Hypothalamus (tissue), 51 donors: ENCODE data around the gene DNAJB12.
"Not testable (repeated sequence)": the region's sequence is repeated elsewhere in the genome, so short reads cannot be mapped to it uniquely, and the experiment has no call there.

Experiments used
- DNase-seq, 51 donors: peaks; one replicate each; lab custom pipeline; 2025; lab: John Stamatoyannopoulos, UW

DNAJB12 gene

DNA sequence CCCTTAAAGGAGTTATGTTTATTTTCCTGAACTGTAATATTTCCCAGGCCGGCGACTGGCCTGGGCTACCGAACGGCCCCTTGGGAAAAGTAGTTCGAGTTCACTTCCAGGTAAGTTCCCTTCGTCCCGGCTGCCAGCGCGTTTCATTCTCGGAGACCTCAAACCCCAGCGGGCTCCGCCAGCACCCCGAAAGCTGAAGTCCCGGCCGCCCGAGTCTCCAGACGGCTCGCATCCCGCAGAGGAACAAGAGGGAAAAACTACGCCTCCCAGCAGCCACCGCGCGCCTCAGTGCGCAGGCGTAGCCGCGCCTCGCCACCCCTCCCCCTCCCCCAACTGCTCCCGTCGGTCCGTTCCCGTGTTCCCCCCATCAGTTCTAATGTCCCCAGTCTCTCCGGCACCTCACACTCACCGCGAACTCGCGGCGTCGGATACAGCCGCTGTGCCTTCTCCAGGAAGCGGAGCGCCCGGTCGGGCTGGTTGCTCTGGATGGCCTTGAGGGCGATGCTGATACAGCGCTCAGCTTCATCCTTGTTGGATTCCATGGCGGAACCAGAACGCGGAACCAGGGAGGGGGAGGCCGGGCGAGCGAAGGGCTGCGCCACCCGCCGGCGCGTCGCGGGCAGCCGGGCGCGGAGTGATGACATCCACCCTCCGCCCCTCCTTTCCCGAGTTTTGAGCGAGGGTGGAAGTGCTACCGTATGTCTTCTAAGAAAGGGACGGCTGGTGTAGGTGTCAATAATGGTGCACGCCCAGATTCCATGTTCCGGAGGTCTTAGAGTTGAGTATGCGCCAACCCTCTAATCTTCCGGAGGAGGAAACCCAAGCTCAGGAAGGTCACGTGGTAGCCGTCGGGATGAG, at the start of gene DNAJB12:
DNAJB12 (minus strand) TSS at position 564 of the 858 bp plus-strand sequence; CDS start at position 542, 22 bp downstream.
- DNase-seq, result peak; percentile 65 to 100 (median 91)

DNA sequence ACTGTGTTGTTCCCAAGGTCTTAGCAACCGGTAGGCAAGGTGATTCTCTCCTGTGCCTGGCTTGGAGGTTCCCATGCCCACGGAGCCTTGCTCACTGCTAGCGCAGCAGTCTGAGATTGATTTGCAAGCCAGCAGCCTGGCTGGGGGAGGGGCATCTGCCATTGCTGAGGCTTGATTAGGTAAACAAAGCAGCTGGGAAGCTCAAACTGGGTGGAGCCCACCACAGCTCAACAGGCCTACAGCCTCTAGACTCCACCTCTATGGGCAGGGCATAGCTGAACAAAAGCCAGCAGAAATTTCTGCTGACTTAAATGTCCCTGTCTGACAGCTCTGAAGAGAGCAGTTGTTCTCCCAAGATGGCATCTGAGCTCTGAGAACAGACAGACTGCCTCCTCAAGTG, 40.9 kb upstream of the DNAJB12 start:
- not testable (repeated sequence) for DNase-seq

DNA sequence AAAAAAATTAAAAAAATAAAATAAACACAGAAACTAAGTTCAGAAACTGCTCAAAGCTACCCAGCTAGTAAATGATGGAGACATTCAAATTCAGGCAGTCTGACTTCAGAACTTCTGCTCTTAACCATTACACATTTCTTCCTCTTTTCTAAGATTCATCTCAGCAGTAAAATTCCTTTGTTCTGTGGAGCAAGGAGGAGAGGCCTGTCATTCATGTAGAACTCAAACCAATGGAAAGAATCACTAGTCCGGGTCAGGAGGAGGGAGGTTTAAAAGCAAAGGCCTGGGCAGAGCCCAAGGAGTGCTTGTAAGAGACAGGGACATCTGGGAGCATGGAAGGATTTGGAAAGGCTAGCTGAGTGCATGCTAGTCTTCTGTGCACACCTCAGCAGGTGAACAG, 37.9 kb upstream of the DNAJB12 start:
- DNase-seq, result no peak

DNA sequence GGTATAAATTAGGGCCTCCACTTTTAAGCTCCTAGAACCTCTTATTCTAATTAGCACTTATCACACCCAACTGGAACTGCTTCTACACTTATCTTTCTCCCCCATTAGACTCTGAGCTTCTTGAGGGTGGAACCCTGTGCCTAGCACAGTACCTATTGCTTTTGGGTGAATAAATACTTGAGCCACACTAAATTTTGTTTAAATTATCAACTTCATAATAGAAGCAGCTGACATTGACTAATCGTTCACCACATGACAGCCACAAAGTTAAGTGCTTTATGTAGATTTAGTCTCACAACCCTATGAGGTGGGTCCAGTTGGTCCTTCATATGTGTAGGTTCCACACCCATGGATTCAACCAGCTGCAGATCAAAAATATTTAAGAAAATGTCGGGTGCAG, 36.0 kb upstream of the DNAJB12 start:
- DNase-seq, result no peak

DNA sequence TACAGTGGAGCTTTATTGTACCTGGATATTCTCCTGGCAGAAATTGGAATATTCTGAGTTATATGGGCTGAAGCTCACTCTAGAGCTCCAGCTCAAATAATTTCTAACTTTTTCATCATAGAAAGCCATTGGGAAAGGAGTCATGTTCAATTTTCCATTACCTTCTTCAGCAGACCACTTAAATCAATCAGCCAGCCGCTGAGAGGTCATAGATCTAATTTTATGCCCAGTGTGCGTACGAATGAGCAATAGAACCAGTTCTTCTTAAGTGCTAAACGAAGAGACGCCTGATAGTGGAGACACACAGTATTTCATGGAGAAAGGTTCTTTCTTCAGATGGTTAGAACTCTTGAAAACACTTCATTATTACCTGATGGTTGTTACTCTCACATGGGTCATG, 35.0 kb upstream of the DNAJB12 start:
- no peak for DNase-seq

DNA sequence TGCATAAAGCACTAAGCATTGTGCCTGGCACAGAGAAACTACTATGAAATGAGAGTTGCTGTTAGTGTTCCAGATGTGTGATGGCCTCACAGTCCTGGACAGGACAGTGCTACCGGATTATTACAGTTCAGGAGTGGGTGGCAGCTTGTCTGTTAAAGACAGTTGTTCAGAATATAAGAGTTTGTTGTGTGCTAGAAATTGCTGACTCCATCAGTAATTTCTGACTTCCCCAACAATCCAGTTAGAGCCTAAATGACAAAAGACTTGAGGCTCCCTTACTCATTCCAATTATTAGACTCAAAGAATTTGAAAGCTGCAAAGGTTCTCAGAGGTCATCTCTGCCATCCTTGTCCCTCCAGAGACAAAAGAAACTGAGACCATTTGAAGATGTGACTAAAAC, 34.3 kb upstream of the DNAJB12 start:
- DNase-seq, result no peak

DNA sequence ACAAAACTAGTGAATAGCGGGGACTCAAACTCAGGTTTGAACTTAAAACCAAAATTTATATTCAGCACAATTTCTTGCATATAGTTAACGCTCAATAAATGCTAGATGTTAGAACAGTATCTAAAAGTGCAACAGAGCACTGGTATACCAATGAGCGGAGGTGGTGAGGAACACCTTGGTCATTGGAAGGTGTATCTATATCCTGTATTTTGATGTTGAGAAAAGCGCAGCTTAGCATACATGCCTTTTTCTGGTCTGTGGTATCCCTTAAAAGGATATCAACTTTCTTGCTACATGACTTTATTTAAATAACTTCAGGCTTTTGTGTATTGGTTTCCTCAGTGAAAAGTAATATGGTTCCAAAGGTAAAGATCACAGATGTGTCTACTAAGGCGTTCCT, 33.3 kb upstream of the DNAJB12 start:
- no peak for DNase-seq

DNA sequence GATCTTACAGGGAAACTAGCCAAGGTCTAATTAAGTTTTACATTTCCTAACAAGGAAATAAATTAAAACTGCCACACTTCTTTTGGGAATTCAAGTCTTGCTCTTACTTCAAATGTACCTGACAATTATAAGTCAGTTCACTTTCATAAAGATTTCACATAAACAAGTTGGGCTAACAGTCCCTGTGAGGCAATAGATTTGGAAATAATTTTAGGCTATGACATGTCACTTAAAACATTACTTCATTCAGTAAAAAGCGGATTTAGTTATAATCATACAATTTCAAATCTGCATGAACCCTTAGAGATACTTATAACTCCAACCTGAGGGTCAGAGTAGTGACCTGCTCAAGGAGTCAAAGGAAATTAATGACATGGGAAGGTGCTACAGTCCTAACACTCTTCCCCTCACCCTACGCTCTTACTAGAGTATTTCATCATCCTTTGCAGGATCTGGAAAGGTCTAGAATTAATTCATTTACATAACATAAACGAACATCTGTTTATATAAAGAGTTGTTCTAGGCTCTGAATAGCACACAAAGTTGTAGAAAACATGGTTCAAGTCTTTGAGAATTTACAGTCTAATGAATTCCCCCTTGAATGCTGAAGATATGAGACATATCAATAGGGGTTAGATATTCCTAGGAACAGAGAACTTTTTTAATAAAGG, 32.3 kb upstream of the DNAJB12 start:
- no peak for DNase-seq

DNA sequence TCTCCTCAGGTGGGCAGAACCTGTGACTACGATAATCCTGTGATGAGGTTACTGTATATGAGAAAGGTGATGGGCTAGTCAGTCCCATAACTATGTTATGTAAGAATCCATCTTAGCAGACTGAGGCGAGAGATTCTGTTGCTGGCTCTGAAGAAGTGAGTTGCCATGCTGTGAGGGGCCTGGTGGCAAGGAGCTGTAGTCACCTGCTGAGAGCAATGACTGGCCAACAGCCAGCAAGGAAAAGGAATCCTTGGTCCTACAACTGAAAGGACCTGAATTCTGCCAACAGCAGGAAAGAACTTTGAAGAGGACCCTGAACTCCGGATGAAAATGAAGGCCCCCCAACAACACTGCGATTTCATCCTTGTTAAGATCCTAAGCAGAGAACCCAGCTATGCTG, 31.0 kb upstream of the DNAJB12 start:
- DNase-seq, result no peak

DNA sequence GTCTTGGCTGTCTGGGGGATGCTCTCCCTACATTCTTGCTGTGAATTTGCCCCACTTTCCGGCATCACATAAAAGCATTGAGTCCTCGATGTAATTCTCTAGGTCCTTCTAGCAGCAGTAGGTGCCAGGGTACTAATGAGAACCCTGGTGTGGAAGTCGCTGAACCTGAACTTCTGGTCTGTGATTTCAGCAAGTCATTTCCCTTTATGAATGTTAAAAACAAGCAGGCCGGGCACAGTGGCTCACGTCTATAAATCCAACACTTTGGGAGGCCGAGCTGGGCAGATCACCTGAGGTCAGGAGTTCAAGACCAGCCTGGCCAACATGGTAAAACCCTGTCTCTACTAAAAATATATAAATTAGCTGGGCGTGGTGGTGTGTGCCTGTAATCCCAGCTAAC, 30.3 kb upstream of the DNAJB12 start:
- DNase-seq, result not testable (repeated sequence)

DNA sequence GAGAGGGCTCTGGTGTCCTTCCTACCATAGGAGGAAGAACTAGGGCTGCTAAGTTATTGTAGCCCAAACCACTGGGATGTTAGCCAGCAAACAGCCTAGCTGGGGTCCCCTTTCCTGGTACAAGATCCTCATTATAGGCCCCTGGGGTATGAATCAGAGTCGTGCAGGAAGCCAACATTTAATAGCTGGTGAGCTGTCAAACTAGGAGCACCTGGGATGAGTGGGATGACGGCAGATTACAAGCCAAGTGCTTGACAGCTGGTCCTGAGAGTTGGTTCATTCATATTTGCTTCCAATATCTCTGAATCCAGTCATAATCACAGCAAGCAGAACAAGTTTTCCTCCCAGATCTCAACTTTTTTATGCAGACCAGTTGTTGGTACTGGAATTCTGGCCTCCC, 25.1 kb upstream of the DNAJB12 start:
- DNase-seq, result no peak

DNA sequence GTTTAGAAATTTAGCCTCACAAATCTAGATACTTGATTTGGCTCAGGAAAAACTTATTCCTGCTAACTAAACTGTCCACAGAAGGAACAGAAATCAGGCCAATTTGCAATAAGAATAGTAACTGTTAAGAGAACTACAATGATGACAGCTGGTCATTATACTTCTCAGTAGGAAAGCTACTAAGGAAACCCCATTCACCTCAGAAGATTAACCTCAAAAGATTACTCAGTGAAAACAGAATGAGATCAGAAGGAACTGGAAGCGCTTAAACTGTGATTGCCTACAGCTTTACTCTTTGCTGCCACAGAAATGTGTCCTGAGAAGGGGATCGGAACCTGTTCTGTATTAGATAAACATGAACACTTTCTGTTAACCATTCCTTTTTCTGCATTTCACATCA, 24.3 kb upstream of the DNAJB12 start:
- DNase-seq, result no peak

DNA sequence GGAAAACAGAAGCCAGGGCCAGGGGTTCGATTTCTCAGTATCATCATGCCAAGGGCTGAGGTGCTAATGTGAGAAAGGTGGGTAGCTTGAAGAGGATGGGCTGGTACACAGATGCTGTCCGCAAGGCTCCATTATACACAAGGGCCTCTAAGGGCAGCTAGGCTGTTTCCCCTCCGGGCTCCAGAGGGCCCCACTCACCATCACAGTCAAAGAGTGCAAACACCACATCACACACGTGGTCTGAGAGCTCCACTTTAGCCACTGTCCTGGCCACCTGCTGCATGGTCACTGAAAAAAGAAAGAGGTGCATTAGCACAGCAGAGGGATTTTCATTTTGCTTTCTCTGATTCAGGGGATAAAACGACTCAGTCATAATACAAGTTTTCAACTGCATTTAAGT, 20.9 kb upstream of the DNAJB12 start:
- DNase-seq, result peak in 26 of 51 donors; percentile 3 to 64 (median 29)

DNA sequence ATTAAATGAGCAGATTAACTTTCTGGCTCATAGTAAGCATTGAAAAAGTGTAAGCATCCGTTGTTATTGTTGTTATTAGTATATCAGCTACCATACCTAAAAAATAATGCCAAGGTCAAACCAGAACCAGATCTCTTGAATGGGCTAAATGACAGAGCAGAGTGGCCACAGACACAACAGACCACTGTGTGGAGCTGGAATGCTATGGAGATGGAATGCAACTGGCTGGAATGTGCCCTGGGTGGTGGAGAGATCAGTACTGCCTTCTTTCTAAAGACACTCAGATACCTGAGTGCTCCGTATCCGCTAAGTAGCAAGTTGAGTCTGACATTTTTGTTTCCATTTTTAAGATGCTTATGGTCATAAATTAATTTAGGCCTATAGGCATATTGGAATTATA, 20.5 kb upstream of the DNAJB12 start:
- peak in 17 of 51 donors; percentile 3 to 46 (median 14) for DNase-seq

DNA sequence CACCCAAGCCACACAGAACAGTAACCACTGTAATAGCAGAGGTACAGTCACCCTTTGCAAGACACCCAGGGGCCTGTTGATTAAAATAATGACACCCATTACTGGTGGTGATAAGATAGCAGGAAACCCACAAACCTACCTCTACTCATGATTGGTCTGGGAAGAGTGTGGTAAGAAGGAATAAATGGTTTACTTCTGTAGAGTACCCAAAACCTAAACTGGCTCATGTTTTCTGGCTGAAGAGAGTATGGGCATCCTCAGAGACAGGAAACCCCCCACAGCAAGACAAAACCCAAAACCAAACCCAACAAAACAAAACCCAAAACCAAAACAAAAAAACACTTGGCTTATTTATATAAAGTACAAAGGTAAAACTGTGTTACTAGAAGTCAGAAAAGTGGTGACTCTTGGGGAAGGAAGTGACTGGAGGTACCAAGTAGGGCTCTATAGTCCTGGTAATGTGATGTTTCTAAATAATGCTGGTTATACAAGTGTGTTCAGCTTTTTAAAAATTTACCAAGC, 15.5 kb upstream of the DNAJB12 start:
- DNase-seq, result no peak

DNA sequence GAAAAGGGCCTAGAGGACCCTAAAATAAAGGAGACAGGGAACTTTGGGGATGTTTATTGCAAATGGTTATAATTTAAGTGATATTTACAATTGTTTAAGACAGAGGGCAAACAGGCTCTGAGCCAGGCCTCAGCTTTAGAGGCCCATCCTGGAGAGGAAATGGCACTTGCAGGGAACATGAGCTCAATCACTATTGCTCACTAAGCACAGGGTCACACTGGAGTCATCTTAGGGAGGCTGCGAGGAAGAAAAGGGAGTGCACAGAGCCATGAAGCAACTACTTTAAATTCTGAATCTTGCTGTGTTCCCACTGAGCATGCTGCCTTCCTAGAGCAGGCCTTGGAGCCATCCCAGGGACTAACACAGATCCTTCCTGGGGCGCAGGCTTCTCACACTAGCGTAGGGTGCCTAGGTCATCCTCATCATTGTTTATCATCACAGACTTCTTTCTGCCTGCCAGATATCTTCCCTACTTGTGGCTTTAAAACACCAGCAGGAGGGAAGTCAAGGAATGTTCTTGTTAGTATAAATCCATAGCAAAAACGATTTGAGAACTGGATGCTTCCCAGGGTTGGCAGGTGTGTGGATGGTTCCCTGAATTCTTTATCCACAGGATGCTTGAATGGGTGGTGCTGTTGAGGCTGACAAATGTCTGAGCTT, 12.7 kb upstream of the DNAJB12 start:
- no peak for DNase-seq

DNA sequence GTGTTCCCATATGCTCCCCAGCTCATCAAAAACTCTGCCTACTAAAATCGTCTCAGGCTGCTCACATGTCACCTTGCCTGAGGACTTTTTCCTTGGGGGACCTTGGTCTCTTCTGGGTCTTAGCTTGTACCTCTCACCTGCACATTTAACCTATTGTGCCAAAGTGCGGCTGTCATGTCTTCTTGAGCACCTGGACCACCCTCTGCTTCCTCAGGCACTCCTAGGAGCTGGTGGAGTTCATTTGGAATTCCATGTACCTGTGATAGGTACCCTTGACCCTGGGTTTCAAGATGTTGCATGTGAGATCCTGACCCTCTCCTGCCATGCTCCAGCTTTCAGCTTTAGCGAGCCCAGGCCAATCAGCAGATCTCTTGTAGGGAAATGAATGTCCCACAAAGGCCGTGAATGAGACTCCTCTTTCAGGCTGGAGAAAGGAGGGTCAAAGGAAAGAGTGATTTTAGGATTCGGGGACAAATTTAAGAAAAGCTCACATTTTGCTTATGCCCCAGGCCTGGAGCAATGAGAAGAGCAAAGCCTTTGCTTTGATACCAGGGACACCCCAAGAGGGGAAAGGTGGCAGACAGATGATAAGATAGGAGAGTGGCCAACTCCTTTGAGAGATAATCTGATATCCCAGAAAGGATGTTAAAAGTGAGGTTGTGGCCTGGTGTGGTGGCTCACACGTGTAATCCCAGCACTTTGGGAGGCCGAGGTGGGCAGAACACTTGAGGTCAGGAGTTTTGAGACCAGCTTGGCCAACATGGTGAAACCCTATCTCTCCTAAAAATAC, 10.6 kb upstream of the DNAJB12 start:
- no peak for DNase-seq

DNA sequence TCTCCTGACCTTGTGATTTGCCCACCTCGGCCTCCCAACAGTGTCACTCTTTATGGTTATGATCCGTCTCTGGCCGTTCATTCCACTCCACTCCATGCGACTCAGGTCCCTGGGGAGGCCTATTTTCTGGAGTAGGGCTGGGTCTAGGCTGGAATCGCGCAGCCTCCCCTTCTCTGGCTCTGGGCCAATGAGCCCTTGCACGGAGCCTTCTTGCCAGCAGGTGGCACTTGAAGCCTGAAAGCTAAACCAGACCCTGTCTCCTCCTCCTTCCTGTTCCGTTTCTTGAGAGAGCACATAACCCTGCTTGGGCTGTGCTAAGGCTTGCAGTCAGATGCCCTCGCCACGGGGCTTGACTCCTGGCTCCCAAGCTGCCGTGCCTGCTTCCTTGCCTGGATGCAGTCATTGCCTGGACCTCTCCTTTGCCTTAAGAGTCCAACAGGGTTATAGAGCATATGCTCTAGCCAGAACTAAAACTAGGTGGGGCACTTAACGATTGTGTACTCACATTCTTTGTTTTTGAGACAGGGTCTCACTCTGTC, 9.6 kb upstream of the DNAJB12 start:
- DNase-seq, result peak in 50 of 51 donors; percentile 17 to 87 (median 63)

DNA sequence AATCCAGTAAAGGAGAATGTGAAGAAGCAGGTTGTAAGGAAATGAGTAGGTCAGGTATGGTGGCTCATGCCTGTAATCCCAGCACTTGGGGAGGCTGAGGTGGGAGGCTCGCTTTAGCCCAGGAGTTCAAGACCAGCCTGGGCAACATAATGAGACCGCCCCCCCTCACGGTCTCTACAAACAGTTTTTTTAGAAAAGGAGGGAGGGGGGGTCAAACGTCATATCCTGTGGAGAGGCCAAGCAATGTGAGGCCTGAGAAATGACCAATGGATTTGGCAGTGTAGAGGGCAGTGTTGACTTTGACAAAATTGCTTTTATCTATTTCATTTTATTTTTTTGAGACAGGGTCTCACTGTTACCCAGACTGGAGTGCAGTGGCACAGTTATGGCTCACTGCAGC, 2.3 kb upstream of the DNAJB12 start:
- no peak for DNase-seq

DNA sequence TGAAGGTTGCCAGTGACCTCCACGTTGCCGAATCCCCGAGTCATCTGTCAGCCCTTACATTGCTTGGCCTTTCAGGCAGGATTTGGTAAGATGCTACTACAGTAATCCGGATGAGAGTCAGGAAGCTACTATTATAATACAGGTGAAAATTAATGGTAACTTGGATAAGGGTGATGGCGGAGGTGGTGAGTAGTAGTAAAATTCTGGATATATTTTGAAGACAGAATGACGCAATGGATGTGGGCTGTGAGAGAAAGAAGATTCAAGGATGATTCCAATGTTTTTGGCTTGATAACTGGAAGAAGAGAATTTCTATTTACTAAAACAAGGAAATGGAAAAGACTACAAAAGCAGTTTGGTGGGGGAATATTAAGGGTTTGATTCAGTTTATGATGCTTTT, 1.4 kb upstream of the DNAJB12 start:
- DNase-seq, result no peak
